Left lung (tissue), 14 donors: Measurements from ENCODE around the gene TMEM175. TPM values are rescaled to one million over a fixed set of nuclear protein-coding genes. Genes with fewer than 3 reads are reported as not detected.

Source experiments
- ATAC-seq: fragments of 200-7000 bp; cut with Tn5 transposase; one replicate; pipeline ENCODE4 v1.9.1; 2020; ENCODE audit warnings: moderate library complexity
- DNase-seq, 4 donors: peaks; one replicate each; pipeline ENCODE4 v3.0.0-alpha.2; 2013 to 2020
- H3K27ac ChIP-seq, 2 donors: fragments of 200-600 bp; sonication (generic) in 1 of 2; one replicate each; pipeline versions ENCODE4 v1.5.0 to v1.8.0; 2020 to 2021
- H3K27me3 ChIP-seq, 2 donors: fragments of 200-600 bp; sonication (generic) in 1 of 2; one replicate each; pipeline versions ENCODE4 v1.5.0 to v1.8.0; 2020 to 2021
- H3K36me3 ChIP-seq, 2 donors: fragments of 200-600 bp; sonication (generic) in 1 of 2; one replicate each; pipeline versions ENCODE4 v1.5.0 to v1.8.0; 2020 to 2021
- H3K4me1 ChIP-seq, 2 donors: fragments of 200-600 bp; one replicate each; pipeline ENCODE4 v1.8.0; 2021
- H3K4me3 ChIP-seq, 2 donors: fragments of 200-600 bp; sonication (generic) in 1 of 2; one replicate each; pipeline versions ENCODE4 v1.5.0 to v1.8.0; 2020 to 2021; ENCODE audit warnings: mild to moderate bottlenecking in 1 of 2
- H3K9me3 ChIP-seq, 2 donors: fragments of 200-600 bp; sonication (generic) in 1 of 2; one replicate each; pipeline versions ENCODE4 v1.5.0 to v1.8.0; 2020 to 2021
- intact Hi-C, 2 donors: fragments of 100-400 bp; cut with DNase I; formaldehyde crosslinking; loops; one replicate each; pipeline versions ENCODE4 v1.11.2 to v1.14.2; 2022
- long read RNA-seq, 12 donors: library from polyadenylated mRNA in 2 of 12; unstranded in 2 of 12; transcript quantifications; one replicate each; pipeline ENCODE4 v2.0.0 and lab custom pipeline, GENCODE V29; 2019 to 2026
- polyA plus RNA-seq, 6 donors: library from polyadenylated mRNA; unstranded; fragments of 120-200 nt; gene quantifications; one replicate each; pipeline ENCODE4 v1.2.1, GENCODE V29; 2013; ENCODE audit not compliant: insufficient read length in 6 of 6
- total RNA-seq, 2 donors: library from RNA; stranded (reverse); fragmentation: NEBNext Ultra II Directional; extraction: Animal tissue kit (Norgen Biotek cat#: 25700); gene quantifications; one replicate each; pipeline ENCODE4 v1.2.1, GENCODE V29; 2021
- TF ChIP-seq, protein P1 (sequence below), 2 donors: fragments of 200-600 bp; sonication (generic) in 1 of 2; IDR thresholded peaks; one replicate each; pipeline versions ENCODE4 v1.5.0 to v1.8.0; 2021; ENCODE audit warnings: antibody characterized with exemption in 2 of 2
- donor health status: DM: no; HTN: yes; CAD: no.
- donor health status: DM: no; HTN: no; CAD: no.

The TMEM175 gene, protein sequence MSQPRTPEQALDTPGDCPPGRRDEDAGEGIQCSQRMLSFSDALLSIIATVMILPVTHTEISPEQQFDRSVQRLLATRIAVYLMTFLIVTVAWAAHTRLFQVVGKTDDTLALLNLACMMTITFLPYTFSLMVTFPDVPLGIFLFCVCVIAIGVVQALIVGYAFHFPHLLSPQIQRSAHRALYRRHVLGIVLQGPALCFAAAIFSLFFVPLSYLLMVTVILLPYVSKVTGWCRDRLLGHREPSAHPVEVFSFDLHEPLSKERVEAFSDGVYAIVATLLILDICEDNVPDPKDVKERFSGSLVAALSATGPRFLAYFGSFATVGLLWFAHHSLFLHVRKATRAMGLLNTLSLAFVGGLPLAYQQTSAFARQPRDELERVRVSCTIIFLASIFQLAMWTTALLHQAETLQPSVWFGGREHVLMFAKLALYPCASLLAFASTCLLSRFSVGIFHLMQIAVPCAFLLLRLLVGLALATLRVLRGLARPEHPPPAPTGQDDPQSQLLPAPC
- total RNA-seq, result 10 to 100 TPM; 29.9 to 31.5 TPM
- polyA plus RNA-seq, result 10 to 100 TPM; 24.4 to 38.7 (median 25.7) TPM
- long read RNA-seq, donor 1, partial matches to known transcripts, result 11 of 14 reads
- long read RNA-seq, donor 1, other reads (novel, unspliced or antisense), result 0 of 14 reads
- long read RNA-seq, donor 2, partial matches to known transcripts, result 0 of 5 reads
- long read RNA-seq, donor 2, other reads (novel, unspliced or antisense), result 0 of 5 reads
- long read RNA-seq, donor 3, partial matches to known transcripts, result 5 of 9 reads
- long read RNA-seq, donor 3, other reads (novel, unspliced or antisense), result 0 of 9 reads
- long read RNA-seq, donor 4, transcript TMEM175-201 (11 exons, 1,860 nt), result major isoform, 5 of 13 reads
- long read RNA-seq, donor 4, partial matches to known transcripts, result 2 of 13 reads
- long read RNA-seq, donor 4, other reads (novel, unspliced or antisense), result 2 of 13 reads
- long read RNA-seq, donor 5, partial matches to known transcripts, result 0 of 7 reads
- long read RNA-seq, donor 5, other reads (novel, unspliced or antisense), result 0 of 7 reads
- long read RNA-seq, donor 6, partial matches to known transcripts, result 0 of 7 reads
- long read RNA-seq, donor 6, other reads (novel, unspliced or antisense), result 0 of 7 reads
- long read RNA-seq, donor 7, partial matches to known transcripts, result 0 of 2 reads
- long read RNA-seq, donor 7, other reads (novel, unspliced or antisense), result 0 of 2 reads
- long read RNA-seq, donor 8, partial matches to known transcripts, result 0 of 5 reads
- long read RNA-seq, donor 8, other reads (novel, unspliced or antisense), result 0 of 5 reads
- long read RNA-seq, donor 9, result 0 reads
- long read RNA-seq, donor 10, transcript TMEM175-201 (11 exons, 1,860 nt), result major isoform, 6 of 19 reads
- long read RNA-seq, donor 10, transcript TMEM175-212 (9 exons, 1,399 nt), result minor isoform, 5 of 19 reads
- long read RNA-seq, donor 10, partial matches to known transcripts, result 2 of 19 reads
- long read RNA-seq, donor 10, other reads (novel, unspliced or antisense), result 5 of 19 reads
- long read RNA-seq, donor 11, partial matches to known transcripts, result 37 of 50 reads
- long read RNA-seq, donor 11, other reads (novel, unspliced or antisense), result 0 of 50 reads
- long read RNA-seq, donor 12, partial matches to known transcripts, result 0 of 5 reads
- long read RNA-seq, donor 12, other reads (novel, unspliced or antisense), result 0 of 5 reads

DNA sequence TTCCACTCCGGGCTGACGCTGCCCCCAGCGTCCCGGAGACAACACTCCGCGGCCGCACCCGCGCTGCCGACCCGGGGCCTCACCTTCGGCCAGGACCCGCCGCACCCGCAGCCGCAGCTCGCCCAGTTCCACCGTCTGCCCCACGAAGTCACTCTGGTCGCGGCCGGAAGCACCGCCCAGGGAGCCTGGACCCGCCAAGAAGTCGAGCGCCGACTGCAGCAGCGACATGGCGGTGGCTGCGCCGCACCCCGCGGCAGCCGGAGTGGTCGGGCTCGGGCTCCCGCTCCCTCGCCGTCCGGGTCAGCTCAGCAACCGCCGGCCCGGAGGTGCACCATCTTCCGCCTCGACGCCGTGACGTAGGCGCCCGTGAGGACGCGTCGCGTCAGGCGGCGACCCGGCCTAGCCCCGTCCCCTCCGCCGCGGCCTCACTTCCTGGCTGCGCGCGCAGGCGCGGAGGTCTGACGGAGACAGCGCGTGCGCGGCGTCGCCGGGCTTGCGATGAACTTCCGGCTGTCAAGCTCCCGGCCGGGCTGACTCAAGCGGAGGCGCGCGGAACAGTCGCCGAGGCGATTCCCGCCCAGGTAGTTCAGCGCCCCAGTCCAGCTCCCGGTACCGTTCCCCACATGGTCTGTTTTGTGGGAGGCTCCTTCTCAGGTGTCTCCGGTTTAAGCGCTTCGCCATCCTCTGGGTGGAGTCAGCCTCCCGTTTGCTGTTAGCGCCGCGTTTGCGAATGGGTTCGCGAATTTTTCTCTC lies at the start of gene TMEM175, which contains the start of gene GAK:
TMEM175 (plus strand) TSS at position 501 of the 753 bp plus-strand sequence. CDS start 15,280 bp downstream, outside the sequence.
GAK (minus strand) TSS at position 357 of the 753 bp plus-strand sequence; CDS start at position 228, 129 bp downstream.
- Histone ChIP-seq H3K9me3 (no peaks in the 10 kb centered on the region), H3K36me3 (no peaks in the 10 kb centered on the region), H3K27me3 (no peaks in the 10 kb centered on the region), H3K4me1 (peaks cover 16 to 61% of the 10 kb centered on the region in 2 donors), H3K27ac (peak within 1 kb of the TSS; percentile 79 to 96), H3K4me3 (peak within 1 kb of the TSS; percentile 95)
- intact Hi-C loops, result no loop called here
- ATAC-seq (peak; percentile 98), DNase-seq (peak; percentile 95 to 100 (median 96))
- TF ChIP-seq, protein P1, sequence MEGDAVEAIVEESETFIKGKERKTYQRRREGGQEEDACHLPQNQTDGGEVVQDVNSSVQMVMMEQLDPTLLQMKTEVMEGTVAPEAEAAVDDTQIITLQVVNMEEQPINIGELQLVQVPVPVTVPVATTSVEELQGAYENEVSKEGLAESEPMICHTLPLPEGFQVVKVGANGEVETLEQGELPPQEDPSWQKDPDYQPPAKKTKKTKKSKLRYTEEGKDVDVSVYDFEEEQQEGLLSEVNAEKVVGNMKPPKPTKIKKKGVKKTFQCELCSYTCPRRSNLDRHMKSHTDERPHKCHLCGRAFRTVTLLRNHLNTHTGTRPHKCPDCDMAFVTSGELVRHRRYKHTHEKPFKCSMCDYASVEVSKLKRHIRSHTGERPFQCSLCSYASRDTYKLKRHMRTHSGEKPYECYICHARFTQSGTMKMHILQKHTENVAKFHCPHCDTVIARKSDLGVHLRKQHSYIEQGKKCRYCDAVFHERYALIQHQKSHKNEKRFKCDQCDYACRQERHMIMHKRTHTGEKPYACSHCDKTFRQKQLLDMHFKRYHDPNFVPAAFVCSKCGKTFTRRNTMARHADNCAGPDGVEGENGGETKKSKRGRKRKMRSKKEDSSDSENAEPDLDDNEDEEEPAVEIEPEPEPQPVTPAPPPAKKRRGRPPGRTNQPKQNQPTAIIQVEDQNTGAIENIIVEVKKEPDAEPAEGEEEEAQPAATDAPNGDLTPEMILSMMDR (IDR thresholded peaks at IDR 0.05), result peak in 1 of 2 donors; percentile 36

DNA sequence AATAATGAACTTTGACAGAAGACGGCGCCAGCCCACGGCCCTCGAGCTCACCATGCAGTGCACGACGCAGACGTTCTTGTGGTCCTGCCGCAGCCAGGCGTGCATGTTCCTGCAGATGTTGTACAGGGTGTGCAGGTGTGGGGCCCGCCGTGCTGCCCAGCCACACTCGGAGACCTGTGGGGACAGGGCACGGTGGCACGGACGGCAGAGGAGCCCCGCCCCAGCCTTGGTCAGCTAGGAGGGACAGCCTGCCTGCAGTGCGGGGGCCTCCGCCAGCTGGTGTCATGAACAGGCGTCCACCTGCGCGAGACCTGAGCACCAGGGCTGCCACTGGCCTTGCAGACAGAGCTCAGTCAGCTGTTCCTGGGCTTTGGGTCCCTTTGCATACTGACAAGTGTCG lies 49.6 kb upstream of the TMEM175 start:
- intact Hi-C loops, result no loop called here
- Histone ChIP-seq H3K4me3 (no peak overlapping the region), H3K4me1 (no peaks in the 10 kb centered on the region), H3K36me3 (peaks cover 0 to 100% of the 10 kb centered on the region in 2 donors), H3K9me3 (no peaks in the 10 kb centered on the region), H3K27ac (no peak overlapping the region), H3K27me3 (no peaks in the 10 kb centered on the region)
- DNase-seq (no peak), ATAC-seq (no peak)
- TF ChIP-seq, protein P1 (IDR thresholded peaks at IDR 0.05), result no peak

DNA sequence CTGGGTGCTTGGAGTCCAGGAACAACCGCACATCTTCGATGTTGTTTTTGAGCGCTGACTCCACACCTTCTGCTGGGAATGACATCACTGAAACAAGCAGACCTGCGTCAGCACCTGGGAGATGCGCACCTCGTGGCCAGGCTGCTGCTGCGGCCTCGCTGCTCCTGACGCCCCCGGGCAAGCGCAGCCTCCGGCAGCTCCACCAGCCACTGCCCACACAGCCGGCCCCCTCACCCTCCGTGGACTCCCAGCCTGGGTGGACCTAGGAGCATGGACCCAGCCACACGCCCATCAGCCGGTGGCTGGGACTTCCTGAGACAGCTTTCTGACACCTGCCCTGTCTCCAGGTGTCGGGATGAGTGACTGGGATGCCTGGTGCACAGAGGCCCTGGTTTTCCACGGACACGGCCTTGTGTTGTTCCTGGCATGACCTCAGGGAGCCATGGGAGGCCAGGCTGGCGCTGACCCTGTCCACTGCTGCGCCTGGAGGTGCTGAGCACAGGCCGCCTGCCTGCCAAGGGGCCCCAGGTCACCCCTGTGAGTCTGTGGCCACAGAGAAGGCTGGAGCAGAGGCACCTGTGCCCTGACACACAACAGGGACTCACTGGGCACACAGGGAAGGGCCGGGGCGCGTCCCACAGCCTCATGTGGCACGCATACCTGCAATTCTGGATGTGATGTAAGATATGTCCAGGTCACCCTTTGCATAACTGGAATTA lies 48.7 kb upstream of the TMEM175 start:
- ATAC-seq (no peak), DNase-seq (no peak)
- Histone ChIP-seq H3K4me1 (no peaks in the 10 kb centered on the region), H3K9me3 (no peaks in the 10 kb centered on the region), H3K36me3 (peaks cover 0 to 100% of the 10 kb centered on the region in 2 donors), H3K4me3 (no peak overlapping the region), H3K27me3 (no peaks in the 10 kb centered on the region), H3K27ac (no peak overlapping the region)
- TF ChIP-seq, protein P1 (IDR thresholded peaks at IDR 0.05), result no peak
- intact Hi-C loops, result no loop called here
